OCI-LY7 (cell line): Measurements from ENCODE around the gene TSPAN9. TPM values are rescaled to one million over a fixed set of nuclear protein-coding genes. Genes with fewer than 3 reads are reported as not detected.

Source experiments
- BruUV-seq: library from RNA; stranded (reverse); fragments of 400-500 nt; replicated peaks from 2 replicates; lab custom pipeline; 2021; lab: Mats Ljungman, UMichigan
- CTCF ChIA-PET: fragments of 300-600 bp; sonication (Branson Sonifier 250); formaldehyde crosslinking; loops from one replicate; lab custom pipeline; 2022; ENCODE audit warnings: antibody characterized with exemption; ENCODE audit not compliant: unreplicated experiment; lab: Charles Lee
- POLR2A ChIA-PET: fragments of 300-600 bp; sonication (Branson Sonifier 250); formaldehyde crosslinking; loops from one replicate; lab custom pipeline; 2022; ENCODE audit warnings: antibody characterized with exemption; lab: Charles Lee
- DNase-seq: peaks from one replicate; pipeline ENCODE4 v3.0.0-alpha.2; 2015; ENCODE audit warnings: low spot score
- H2AFZ ChIP-seq: fragments of 200-600 bp; sonication (generic), shearing (Covaris generic); 2 replicates; pipeline ENCODE4 v1.6.1; 2014; ENCODE audit warnings: mild to moderate bottlenecking, antibody characterized with exemption, low read length, moderate library complexity
- H3K27ac ChIP-seq: fragments of 200-600 bp; sonication (generic); 2 replicates; pipeline ENCODE4 v1.5.1; 2014; ENCODE audit warnings: mixed run types, low read depth, mild to moderate bottlenecking, moderate library complexity, low read length, inconsistent platforms; ENCODE audit not compliant: poor library complexity, severe bottlenecking
- H3K36me3 ChIP-seq: fragments of 200-600 bp; sonication (generic); 2 replicates; pipeline ENCODE4 v1.6.1; 2014; ENCODE audit warnings: mild to moderate bottlenecking, antibody characterized with exemption, low read length, moderate library complexity, mixed read lengths; ENCODE audit not compliant: insufficient read depth
- H3K4me1 ChIP-seq: fragments of 200-600 bp; sonication (generic); 2 replicates; pipeline ENCODE4 v1.5.1; 2014; ENCODE audit warnings: mild to moderate bottlenecking, low read length; ENCODE audit not compliant: insufficient read depth, poor library complexity, severe bottlenecking
- H3K4me2 ChIP-seq: fragments of 200-600 bp; sonication (generic); 2 replicates; pipeline ENCODE4 v1.6.1; 2014; ENCODE audit warnings: mild to moderate bottlenecking, low read length
- H3K4me3 ChIP-seq: fragments of 200-600 bp; sonication (generic); 2 replicates; pipeline ENCODE4 v1.5.1; 2014; ENCODE audit warnings: mild to moderate bottlenecking, low read depth, low read length; ENCODE audit not compliant: poor library complexity, severe bottlenecking
- H3K79me2 ChIP-seq: fragments of 200-600 bp; sonication (generic); 2 replicates; pipeline ENCODE4 v1.6.1; 2016; ENCODE audit warnings: low read depth, mild to moderate bottlenecking, low read length, moderate library complexity, mixed read lengths; ENCODE audit not compliant: insufficient read depth
- H3K9me2 ChIP-seq: fragments of 200-600 bp; sonication (generic); 2 replicates; pipeline ENCODE4 v1.6.1; 2016; ENCODE audit warnings: mild to moderate bottlenecking, low read length, mixed read lengths; ENCODE audit not compliant: insufficient read depth
- H3K9me3 ChIP-seq: fragments of 200-600 bp; sonication (generic); 2 replicates; pipeline ENCODE4 v1.6.1; 2014; ENCODE audit warnings: mild to moderate bottlenecking, mixed run types, low read length, mixed read lengths
- H4K20me1 ChIP-seq: fragments of 200-600 bp; sonication (generic); 2 replicates; pipeline ENCODE4 v1.6.1; 2014; ENCODE audit warnings: mild to moderate bottlenecking, antibody characterized with exemption, low read length, moderate library complexity, mixed read lengths; ENCODE audit not compliant: insufficient read depth
- EZH2phosphoT487 ChIP-seq: fragments of 200-600 bp; sonication (generic); IDR thresholded peaks from 2 replicates; pipeline ENCODE4 v1.6.1; 2018; ENCODE audit warnings: low read depth, borderline replicate concordance, mild to moderate bottlenecking, mixed run types, antibody characterized with exemption, low read length, moderate library complexity, mixed read lengths
- intact Hi-C: fragments of 100-400 bp; cut with micrococcal nuclease; formaldehyde crosslinking; loops from one replicate; pipeline ENCODE4 v1.10.0; 2022; ENCODE audit not compliant: unreplicated experiment
- total RNA-seq, 2 experiments: library from RNA; depleted of rRNA in 1 of 2; stranded (reverse); fragments of >200 nt in 1 of 2; shearing (Covaris generic) in 1 of 2; gene quantifications; 2 replicates each; pipeline ENCODE4 v1.2.3, GENCODE V29; 2014 to 2022
- TF ChIP-seq, protein P1 (sequence below): fragments of 200-600 bp; sonication (generic); conservative IDR thresholded peaks from 2 replicates; pipeline ENCODE4 v1.5.1; 2014; ENCODE audit warnings: mild to moderate bottlenecking, antibody characterized with exemption, low read length, moderate library complexity, mixed read lengths

Gene TSPAN9
- total RNA-seq, 2 experiments from 2014 or later: 0.50 to 0.74 TPM

DNA sequence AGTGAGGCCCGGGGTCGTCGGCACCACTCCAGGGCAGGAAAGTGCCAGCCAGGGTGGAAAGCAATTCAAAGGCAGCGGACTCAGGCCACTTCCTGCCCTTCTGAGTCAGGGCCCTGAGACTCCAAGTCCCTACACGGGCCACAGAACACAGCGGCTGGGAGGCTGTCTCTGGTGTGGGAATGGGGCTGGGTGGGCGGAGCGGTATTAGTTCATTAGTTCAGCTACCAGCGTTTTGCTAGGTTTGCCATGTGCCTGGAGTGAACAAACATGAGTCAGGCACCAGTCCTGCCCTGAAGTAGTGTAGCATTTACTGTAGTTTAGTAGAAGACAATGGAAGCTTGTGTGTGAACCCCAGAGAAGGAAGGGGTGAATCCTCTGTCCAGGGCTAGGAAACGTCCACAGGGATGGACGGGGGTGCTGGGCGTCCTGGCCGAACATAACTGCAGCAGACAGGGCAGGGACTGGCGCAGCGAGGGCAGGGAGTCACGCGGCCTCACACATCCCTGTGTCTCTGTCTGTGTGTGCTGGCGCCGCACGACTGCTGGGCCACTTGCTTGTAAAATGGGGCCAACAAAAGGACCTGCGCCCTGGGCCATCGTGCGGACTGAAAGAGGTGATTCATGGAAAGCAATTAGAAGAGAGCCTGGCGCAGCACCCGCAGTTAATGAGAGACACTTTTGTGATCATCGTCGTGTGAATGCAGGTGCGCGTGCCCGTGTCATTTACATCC lies 227.4 kb downstream of the TSPAN9 start:
- Histone ChIP-seq H3K4me3 (no peak overlapping the region), H3K79me2 (no peaks in the 10 kb centered on the region), H3K4me2 (no peak overlapping the region), H3K4me1 (no peaks in the 10 kb centered on the region), H3K36me3 (no peaks in the 10 kb centered on the region), H4K20me1 (no peaks in the 10 kb centered on the region; the same call in 1 of the 2 replicates), H3K9me2 (no peaks in the 10 kb centered on the region), H3K9me3 (no peaks in the 10 kb centered on the region), H2AFZ (no peak overlapping the region), H3K27ac (no peak overlapping the region)
- no peak for DNase-seq
- TF ChIP-seq EZH2phosphoT487: no peak
- TF ChIP-seq, protein P1, sequence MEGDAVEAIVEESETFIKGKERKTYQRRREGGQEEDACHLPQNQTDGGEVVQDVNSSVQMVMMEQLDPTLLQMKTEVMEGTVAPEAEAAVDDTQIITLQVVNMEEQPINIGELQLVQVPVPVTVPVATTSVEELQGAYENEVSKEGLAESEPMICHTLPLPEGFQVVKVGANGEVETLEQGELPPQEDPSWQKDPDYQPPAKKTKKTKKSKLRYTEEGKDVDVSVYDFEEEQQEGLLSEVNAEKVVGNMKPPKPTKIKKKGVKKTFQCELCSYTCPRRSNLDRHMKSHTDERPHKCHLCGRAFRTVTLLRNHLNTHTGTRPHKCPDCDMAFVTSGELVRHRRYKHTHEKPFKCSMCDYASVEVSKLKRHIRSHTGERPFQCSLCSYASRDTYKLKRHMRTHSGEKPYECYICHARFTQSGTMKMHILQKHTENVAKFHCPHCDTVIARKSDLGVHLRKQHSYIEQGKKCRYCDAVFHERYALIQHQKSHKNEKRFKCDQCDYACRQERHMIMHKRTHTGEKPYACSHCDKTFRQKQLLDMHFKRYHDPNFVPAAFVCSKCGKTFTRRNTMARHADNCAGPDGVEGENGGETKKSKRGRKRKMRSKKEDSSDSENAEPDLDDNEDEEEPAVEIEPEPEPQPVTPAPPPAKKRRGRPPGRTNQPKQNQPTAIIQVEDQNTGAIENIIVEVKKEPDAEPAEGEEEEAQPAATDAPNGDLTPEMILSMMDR: no peak
- BruUV-seq: no TSS peak
- ChIA-PET POLR2A (no interaction called here), CTCF (no interaction called here)
- intact Hi-C loops: no loop called here

DNA sequence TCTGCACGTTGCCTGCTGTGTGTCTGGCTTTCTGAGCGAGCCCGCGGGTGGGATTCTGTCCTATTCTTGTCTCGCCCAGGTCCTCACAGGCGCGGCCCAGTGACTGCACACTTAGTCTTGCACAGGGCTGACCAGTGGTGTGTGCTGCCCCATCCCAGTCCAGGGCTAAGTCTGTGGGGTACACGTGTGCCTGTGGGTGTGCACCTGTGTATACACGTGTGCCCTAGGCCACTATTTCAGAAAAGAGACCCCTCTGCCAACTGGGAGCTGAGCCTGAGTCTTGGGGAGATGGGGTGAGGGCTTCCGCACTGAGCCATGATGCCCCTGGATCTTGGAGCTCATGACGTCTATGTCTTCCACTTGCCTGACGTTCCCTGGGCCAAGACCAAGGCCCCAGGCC lies 228.3 kb downstream of the TSPAN9 start:
- intact Hi-C loops: no loop called here
- TF ChIP-seq, protein P1: no peak
- TF ChIP-seq EZH2phosphoT487: no peak
- CTCF ChIA-PET: no interaction called here

DNA sequence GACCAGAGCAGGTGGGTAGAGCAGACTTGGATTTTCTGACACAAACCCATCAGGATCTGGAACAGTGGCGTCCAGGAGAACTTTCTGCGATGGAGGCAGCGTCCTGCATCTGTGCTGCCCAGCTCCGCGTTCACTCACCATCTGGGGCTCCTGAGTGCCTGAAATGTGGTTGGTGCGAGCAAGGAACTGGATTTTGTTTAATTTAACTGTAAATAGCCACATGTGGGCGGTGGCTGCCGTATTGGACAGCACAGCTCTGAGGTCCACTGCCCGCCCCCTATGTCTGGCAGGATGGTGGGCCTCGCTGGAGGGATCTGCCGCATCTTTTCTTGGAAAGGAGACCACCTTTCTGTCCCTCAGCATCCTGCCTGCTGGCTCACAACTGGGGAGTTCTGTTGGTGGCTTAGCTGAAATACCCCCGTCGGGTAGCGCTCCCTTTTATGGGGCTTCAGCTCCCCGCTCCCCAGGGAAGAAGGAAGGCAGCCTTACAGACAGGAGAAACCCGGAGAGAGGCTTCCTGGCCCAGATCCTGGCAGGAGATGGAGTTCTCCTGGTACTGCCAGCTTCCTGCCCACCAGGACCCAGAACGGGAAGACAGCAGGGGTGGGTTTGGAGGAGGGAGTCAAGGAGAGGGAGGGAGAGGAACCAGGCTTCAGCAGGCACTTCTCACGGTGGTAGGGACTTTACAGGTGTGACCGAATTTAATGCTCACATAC lies 228.9 kb downstream of the TSPAN9 start:
- no peak overlapping the region for H3K4me3 ChIP-seq
- ChIA-PET CTCF (interaction anchor here (0.5 kb wide), 1 partner anchor 20 kb away, joined by 3 read pairs; no protein-coding TSS in a partner anchor), POLR2A (no interaction called here)

More for the DNA sequence above, 228.3 kb downstream of the TSPAN9 start:
- H2AFZ ChIP-seq: no peak overlapping the region
- no peak overlapping the region for H3K4me2 ChIP-seq
- no TSS peak for BruUV-seq
- H3K27ac ChIP-seq: no peak overlapping the region
- no peak for DNase-seq
- no peak overlapping the region for H3K4me3 ChIP-seq
- H3K4me1 ChIP-seq: no peaks in the 10 kb centered on the region
- H4K20me1 ChIP-seq: no peaks in the 10 kb centered on the region; the same call in 1 of the 2 replicates
- POLR2A ChIA-PET: no interaction called here
- no peaks in the 10 kb centered on the region for H3K9me2 ChIP-seq
- H3K79me2 ChIP-seq: no peaks in the 10 kb centered on the region
- H3K9me3 ChIP-seq: no peaks in the 10 kb centered on the region
- no peaks in the 10 kb centered on the region for H3K36me3 ChIP-seq

More for the DNA sequence above, 228.9 kb downstream of the TSPAN9 start:
- Histone ChIP-seq H3K79me2 (no peaks in the 10 kb centered on the region), H2AFZ (no peak overlapping the region), H3K4me1 (no peaks in the 10 kb centered on the region), H3K27ac (no peak overlapping the region), H3K36me3 (no peaks in the 10 kb centered on the region), H3K9me3 (no peaks in the 10 kb centered on the region), H4K20me1 (no peaks in the 10 kb centered on the region; the same call in 1 of the 2 replicates), H3K4me2 (no peak overlapping the region), H3K9me2 (no peaks in the 10 kb centered on the region)
- intact Hi-C loops: no loop called here
- BruUV-seq: no TSS peak
- TF ChIP-seq EZH2phosphoT487: no peak
- TF ChIP-seq, protein P1: no peak
- DNase-seq: no peak
